Stimulated activated naive CD4-positive, alpha-beta T cell (primary cell): Measurements from ENCODE around the gene CEP57.
"Not testable (repeated sequence)": the region's sequence is repeated elsewhere in the genome, so short reads cannot be mapped to it uniquely, and the experiment has no call there.

Source experiments
- DNase-seq, 6 experiments: peaks; one replicate each; lab custom pipeline; 2025; lab: John Stamatoyannopoulos, UW

Gene CEP57

DNA sequence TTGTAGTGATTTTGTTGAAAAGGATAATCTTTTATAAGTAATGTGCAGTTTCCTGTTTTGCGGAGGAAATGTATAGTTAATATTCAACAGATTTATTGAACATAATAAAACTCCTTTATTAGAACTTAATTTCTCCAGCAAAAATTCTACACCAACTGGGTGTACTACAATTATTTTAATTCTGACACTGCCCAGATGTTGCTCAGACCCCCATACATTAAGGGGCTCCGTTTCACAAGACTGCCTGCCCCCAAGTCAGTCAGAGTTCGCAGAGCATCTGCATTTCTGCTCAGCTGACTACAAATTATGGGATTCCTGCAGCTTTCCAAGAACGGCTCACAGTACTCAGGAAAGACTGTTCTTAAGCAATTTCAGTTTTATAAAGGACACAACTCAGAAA is 6.2 kb downstream of the CEP57 start:
- DNase-seq: no peak

DNA sequence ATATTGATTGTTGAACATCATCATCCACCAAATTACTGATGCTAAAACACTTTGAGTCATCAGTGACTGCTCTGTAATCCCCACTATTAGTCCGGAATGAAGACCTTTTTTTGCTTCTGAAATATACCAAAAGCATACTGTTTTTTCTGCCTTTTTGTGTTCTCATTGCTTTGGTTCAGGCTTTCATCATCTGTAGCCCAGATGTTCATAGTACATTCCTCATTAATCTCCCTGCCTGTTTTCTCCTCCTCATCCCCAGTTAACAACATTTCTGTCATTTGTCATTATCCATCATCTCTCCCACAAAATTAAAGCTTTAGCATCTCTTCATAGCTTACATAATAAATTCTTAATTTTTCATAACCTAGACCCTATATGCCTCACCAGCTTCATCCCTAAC is 9.2 kb downstream of the CEP57 start:
- no peak for DNase-seq

DNA sequence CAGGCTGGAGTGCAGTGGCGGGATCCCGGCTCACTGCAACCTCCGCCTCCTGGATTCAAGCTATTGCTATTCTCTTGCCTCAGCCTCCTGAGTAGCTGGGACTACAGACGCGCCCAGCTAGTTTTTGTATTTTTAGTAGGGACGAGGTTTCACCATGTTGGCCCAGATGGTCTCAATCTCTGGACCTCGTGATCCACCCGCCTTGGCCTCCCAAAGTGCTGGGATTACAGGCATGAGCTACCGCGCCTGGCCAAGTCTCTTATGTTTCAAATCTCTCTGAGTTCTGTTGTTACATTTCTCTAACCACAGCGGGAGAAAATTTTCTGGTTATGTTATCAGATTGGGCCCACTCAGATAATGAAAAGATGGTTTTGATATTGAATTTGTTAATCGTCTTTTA is 10.1 kb downstream of the CEP57 start:
- DNase-seq: no peak

DNA sequence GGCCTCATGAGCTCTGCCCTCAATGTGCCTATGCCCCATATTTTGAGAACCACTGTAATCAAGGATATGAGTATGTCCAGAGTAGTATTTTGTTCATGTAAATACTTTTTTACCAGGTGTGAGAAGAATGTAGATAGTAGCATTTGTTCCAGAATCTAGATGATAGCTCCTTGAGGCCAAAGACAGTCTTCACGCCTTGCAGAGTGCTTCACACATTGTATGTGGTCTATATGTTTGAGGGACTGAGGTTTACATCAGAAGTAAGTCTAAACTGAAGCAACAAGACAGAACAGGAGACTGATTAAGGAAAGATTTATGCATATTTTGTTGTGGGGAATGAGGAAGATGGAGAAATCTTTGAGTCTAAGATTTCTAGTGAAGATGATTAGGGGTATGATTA is 12.5 kb downstream of the CEP57 start:
- no peak for DNase-seq

DNA sequence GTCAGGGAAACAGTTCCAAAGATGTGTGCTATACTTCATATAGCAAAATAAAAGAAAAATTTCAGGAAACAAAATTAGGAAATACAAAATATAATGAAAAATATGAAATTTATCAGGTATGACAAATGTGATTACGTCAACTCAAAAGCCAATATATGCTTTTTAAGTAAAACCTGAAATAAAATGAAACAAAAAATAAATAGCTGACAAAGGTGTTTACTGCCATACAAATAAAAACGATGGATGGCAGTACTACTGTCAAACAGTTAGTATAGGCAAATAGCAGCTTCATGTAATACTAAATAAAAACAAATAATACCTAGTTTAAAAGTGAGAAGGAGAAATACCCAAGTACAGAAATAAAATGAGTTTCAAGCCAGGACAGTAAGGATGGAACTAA is 13.7 kb downstream of the CEP57 start:
- DNase-seq: no peak

DNA sequence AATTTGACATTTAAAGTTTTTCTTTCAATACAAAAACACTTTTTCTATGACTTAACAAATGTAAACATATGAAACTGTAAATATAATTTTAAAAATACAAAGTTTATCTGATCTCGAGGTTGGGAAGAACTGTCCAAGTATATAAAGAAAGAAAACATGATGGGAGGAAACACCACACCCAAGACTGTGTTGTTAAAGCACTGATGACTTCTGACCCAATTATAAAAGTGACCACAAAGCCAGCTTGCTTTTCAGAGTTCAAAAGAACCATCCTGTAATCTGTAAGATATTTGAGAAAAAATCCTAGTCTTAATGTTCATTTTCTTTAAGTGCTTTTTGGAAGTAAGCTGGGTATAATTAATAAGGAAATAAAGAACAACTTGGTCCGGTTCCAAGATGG is 15.6 kb downstream of the CEP57 start:
- no peak for DNase-seq

DNA sequence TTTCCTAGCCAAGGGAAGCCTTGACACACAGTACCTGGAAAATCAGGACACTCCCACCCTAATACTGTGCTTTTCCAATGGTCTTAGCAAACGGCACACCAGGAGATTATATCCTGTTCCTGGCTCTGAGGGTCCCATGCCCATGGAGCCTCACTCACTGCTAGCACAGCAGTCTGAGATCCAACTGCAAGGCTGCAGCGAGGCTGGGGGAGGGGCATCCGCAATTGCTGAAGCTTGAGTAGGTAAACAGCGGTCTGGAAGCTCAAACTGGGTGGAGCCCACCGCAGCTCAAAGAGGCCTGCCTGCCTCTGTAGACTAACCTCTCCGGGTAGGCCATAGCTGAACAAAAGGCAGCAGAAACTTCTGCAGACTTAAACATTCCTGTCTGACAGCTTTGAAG is 16.2 kb downstream of the CEP57 start:
- not testable (repeated sequence) for DNase-seq

DNA sequence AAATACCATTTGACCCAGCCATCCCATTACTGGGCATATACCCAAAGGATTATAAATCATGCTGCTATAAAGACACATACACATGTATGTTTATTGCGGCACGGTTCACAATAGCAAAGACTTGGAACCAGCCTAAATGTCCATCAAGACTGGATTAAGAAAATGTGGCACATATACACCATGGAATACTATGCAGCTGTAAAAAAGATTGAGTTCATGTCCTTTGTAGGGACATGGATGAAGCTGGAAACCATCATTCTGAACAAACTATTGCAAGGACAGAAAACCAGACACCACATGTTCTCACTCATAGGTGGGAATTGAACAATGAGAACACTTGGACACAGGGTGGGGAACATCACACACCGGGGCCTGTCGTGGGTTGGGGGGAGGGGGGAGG is 20.8 kb downstream of the CEP57 start:
- not testable (repeated sequence) for DNase-seq

DNA sequence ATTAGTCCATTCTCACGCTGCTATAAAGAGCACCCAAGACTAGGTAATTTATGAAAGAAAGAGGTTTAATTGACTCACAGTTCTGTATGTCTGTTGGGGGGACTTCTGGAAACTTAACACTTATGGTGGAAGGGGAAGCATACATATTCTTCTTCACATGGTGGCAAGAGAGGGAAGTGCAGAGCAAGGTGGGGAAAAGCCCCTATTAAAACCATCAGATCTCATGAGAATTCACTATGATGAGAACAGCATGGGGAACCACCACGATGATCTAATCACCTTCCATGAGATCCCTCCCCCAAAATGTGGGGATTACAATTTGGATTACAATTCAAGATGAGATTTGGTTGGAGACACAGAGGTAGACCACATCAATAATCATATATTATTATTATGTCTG is 25.7 kb downstream of the CEP57 start:
- no peak for DNase-seq

DNA sequence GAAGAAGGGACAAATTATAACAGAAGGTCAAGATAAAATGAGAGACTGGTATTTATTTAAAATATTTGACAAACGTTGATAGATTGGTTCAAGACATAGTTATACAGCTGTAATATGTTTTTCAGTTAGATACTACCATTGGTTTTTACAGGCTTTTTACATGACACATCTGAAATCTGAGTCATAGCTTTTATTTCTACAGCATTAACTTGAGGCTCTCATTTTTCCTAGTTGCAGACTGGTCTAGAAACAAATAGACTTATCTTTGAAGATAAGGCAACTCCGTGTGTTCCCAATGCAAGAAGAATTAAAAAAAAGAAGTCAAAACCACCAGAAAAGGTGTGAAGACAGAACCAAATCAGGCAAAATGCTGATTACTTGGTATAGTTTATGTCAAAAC is 31.3 kb downstream of the CEP57 start:
- no peak for DNase-seq

DNA sequence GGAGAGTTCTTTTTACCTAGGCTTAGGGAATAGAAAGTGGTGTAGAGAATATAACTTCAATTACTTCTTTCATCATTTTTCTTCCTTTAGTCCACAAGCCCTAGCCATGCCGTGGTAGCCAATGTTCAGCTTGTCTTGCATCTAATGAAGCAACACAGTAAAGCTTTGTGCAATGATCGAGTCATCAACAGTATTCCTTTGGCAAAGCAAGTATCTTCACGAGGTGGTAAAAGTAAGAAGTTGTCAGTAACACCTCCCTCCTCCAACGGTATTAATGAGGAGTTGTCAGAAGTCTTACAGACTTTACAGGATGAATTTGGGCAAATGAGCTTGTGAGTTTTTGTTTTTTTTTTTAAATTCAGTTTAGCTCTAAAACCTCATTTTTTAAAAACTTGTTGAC is 37.4 kb downstream of the CEP57 start:
- no peak for DNase-seq

DNA sequence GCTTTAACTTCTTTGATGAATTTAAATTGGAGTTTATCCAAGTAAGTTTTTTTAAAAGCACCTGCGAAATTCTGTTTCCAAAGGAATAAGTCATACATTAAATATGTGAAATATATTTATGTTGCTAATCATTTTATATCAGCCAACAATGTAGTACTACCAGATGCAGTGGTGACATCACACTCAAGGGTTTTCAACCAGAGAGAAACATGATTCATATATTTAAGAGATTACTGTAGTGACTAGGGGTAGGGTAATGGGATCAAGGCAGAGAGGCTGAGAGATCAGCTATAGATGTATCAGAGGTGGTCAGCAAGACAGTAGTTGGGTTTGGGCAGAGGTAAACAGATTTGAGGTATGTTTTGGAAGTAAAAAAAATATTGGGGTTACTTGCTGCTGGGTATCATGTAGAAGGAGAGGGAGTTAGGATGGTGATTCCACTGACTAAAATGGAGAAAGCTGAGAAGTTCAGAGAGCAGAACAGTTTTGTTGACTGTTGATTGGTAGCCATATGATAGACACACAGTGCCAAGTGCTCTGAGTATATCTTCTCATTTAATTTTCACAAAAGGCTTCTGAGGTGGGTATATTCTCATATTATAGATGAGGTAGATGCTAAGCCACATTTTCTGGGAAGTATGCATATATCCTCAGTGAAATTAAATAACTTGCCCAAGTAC is 39.4 kb downstream of the CEP57 start:
- no peak for DNase-seq

DNA sequence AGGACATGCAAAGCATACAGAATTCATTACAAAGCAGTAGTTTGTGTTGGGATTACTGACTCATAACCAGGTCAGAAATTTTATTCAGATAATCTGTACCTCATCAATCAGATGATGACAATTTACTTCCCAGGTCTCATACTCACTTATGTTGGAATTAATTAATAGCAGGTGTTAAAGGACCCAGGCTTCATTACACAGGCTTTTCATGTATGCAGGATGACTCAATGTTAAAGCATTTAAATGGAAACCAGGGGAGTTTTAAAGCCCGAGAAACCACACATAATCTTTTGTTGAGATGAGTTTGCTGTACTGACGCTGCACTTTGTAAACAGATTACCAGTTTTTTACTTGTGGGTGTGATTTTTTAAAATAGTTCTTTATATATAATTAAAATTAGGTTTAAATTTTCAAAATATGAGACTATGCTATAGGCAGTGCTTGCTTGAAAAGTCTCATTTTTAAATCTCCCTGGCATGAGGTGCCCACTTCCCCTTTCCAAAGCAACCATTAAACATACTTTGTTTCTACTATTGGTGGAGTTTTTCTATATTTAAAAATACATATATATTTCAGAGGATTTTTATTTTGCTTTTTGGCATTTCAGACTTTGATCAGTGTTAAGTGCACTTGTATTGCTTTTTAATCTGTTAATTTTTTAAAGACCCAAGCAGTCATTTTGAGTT is 41.0 kb downstream of the CEP57 start:
- no peak for DNase-seq

DNA sequence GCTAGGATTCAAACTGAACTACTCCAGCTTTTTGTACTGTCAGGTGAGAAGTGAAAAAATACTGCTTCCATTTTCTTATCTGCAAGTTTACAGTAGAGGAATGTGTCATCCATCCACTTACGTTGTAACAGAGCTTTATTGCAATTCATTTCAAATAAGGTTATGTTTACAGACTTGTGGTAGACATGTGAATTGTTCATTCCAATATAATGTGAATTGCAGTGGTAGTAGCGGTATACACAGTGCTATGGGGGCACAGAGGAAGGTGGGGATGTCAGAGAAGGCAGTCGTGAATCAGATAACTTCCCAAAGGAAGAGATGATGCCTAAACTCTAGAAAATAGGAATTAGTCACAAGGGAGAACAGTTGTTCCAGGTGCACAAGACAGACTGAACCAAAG is 42.5 kb downstream of the CEP57 start:
- DNase-seq: no peak

DNA sequence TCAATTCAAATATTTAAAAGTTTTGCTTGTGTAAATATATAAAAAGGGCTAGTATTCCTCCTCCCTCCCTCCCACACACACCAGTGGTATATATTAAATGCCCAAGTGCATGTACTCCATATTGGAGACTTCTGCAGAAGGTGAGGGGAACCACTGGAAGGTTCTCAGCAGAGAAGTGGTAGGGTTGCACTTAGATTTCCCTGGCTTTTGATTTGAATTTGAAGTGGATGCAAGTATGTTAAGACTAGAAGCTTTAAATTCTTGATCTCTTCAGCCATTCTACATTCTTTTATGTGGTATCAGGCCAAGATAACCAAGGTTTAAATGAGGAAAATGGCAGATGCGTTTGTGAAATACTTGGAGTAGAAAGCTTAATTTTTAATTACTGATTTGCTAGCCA is 43.1 kb downstream of the CEP57 start:
- no peak for DNase-seq

DNA sequence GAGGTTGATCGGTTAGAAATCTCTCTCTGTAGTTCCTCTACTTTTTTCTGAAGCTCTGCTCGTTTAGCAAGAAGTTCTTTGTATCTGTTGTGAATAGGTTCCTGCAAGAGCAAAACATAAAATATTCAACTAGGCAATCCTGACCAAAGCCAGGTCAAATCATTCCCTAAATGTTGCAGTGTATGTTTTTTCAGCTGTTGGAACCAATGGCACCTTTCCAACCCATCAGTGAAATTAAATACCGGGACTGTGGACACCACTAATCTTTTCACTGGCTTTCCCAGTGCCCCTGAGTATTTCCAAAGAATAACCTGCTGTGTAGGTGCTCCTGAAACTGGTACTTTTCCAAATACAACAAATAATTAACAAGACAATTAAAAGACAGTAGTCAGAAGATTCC is 45.1 kb downstream of the CEP57 start:
- DNase-seq: no peak

DNA sequence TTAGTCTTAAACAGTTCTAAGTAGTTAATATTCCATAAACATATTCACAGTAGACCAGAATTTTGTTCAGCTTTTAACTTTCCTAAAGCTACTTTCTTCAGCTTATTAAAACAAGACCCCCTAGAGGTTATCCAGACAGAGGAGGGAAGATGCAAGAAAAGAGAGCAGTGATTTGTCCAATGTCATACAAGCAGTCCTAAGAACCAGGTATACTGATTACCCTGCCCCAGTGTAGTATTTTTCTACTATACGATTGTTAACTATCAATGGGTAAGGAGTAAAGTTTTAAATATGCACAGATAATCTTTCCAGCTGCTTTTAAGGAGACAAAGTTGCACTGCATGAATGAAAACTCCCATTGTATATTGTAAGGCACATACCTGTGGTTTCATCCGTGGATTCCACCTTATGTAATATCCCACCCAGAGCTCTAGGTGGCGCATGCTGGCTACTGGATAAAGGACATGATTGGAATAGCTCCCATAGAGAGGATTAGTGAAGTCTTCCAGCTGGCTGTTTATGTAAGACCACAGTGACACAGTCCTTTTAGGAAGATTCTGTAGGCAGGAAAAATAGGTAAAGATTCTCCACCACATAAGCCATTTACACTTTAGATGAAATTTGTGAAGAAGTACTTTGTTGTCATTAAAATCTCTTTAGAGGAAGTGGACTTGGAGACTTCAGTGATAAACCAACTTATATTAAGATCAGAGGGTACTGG is 45.6 kb downstream of the CEP57 start:
- peak; percentile 7 to 65 (median 37) for DNase-seq

DNA sequence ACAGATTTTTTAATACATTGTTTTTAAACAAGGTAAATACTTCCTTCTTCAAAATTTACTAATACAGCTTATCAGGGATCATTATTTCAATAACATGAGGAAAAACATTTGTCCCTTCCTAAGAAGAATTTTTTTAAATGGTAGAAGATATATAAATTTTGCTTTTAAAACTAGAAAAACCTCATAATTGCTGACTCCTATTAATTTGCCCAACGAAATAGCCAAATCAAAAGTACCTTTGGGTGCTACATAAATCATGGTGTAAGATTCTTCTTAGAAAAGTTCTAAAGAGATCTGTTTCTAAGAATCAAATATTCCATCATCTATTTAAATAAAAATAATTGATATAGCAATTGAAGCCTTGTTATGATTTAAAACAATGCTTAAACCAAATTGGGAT is 54.9 kb downstream of the CEP57 start:
- DNase-seq: no peak

DNA sequence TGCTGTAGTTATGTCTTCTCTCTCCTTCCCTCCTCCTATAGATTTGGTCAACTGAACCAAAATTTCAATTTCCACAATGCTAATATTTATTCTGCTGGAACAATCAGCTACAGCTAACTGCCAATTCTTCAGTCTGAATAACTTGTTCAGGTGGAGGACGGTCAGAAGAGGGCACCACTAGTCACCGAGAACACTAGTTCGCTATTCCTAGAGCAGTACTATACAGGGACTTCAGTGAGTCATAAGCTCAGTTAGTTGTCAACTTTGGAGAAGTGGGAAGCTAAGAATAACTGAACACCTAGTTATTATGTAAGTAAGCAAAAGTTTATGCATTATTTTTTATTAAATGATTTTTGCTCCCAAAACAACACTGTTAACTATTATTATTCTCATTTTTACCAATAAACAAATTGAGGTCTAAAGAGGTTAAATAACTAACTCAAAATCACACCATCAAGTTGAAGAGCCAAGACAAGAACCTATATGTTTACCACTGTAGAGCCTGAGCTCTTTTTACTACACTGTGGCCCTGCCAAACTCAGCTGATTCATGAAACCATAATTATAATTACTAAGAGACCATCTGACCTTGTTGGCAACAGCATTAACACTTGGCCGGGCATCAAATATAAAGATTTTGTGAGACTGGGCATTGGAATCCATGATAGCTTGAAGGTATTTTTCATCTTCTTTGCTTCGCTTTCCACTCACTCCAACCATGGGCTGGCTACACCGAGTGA is 59.0 kb downstream of the CEP57 start:
- DNase-seq: peak in 2 of 6 experiments; percentile 4 to 9

DNA sequence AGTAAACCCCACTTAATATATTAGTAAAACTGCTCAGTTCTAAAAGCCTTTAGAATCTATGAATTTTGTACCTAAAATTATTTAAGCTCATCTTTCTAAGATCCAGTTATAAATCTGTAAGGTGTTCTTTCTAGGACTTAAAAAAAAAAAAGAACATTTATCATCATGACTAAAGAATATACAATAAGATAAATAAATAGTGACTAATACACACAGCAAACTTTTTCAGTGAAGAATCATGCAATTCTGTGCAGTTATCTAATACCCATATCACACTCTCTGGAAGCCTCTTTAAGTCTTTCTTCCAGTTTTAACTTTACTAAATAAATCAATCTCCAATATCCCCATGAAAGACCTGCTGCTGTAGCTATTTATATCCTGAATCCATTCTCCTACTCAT is 59.8 kb downstream of the CEP57 start:
- DNase-seq: no peak

DNA sequence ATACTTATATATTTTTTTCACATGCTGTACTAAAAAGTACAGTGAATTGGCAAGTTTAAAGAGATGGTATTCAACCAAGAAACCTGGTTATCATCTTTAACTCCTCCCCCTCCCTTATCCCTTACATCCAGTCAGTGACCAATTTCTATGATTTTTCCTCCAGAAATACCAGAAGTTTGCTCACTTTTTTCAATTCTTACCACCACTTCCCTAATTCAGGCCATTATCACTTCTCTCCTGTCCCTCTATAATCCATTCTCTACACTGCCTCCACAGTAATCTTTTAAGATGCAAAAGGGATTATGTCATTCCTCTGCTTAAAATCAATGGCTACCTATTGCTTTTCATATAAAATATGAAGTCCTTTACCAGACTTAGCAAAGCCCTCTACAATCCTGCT is 62.8 kb downstream of the CEP57 start:
- DNase-seq: no peak

DNA sequence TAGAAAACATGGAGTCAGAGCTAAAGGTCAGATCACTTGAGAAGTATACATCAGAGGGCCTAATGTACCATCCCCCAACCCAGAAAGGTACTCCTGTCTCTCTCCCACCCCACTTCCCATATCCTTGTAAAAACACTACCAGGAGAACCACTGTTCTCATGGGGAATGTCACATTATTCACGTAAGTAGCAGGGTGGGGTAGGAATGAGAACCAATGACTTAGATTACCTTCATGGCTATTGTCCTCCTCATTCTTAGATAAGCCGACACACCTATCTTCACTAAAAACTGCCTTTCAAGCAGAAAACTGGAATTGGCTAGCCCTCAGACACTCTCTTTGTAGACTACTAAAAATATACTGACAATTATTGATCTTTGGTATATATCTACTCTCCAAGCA is 63.6 kb downstream of the CEP57 start:
- no peak for DNase-seq

DNA sequence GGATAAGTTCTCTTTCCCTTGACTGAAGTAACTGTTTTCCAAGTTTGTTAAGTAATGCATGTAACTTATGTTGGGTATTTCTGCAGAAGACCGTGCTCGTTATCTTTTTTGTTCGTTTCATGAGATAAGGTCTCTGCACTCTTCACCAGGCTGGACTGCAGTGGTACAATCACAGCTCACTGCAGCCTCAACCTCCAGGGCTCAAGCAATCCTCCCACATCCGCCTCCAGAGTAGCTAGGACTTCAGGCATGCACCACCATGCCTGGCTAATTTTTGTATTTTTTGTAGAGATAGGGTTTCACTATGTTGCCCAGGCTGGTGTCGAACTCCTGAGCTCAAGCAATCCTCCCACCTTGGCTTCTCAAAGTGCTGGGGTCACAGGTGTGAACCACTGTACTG is 64.1 kb downstream of the CEP57 start:
- DNase-seq: not testable (repeated sequence)
